Measurements from ENCODE around the gene SEC63. TPM values are rescaled to one million over a fixed set of nuclear protein-coding genes. Genes with fewer than 3 reads are reported as not detected.

Gene SEC63, protein sequence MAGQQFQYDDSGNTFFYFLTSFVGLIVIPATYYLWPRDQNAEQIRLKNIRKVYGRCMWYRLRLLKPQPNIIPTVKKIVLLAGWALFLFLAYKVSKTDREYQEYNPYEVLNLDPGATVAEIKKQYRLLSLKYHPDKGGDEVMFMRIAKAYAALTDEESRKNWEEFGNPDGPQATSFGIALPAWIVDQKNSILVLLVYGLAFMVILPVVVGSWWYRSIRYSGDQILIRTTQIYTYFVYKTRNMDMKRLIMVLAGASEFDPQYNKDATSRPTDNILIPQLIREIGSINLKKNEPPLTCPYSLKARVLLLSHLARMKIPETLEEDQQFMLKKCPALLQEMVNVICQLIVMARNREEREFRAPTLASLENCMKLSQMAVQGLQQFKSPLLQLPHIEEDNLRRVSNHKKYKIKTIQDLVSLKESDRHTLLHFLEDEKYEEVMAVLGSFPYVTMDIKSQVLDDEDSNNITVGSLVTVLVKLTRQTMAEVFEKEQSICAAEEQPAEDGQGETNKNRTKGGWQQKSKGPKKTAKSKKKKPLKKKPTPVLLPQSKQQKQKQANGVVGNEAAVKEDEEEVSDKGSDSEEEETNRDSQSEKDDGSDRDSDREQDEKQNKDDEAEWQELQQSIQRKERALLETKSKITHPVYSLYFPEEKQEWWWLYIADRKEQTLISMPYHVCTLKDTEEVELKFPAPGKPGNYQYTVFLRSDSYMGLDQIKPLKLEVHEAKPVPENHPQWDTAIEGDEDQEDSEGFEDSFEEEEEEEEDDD
- total RNA-seq (100 to 1,000 TPM in 4 of 9 donors, 10 to 100 TPM in 5; 23.8 to 190 (median 60.0) TPM), polyA plus RNA-seq (100 to 1,000 TPM in 1 of 3 donors, 10 to 100 TPM in 2; 50.8 to 141 (median 68.1) TPM)
- long read RNA-seq, donor 1, full-length matches to known transcripts: 11 of 45 reads
- long read RNA-seq, donor 1, partial matches to known transcripts: 34 of 45 reads
- long read RNA-seq, donor 1, other reads (novel, unspliced or antisense): 0 of 45 reads
- long read RNA-seq, donor 2, full-length matches to known transcripts: 18 of 217 reads
- long read RNA-seq, donor 2, partial matches to known transcripts: 199 of 217 reads
- long read RNA-seq, donor 2, other reads (novel, unspliced or antisense): 0 of 217 reads
- long read RNA-seq, donor 3, full-length matches to known transcripts: 15 of 83 reads
- long read RNA-seq, donor 3, partial matches to known transcripts: 68 of 83 reads
- long read RNA-seq, donor 3, other reads (novel, unspliced or antisense): 0 of 83 reads
- long read RNA-seq, donor 4, partial matches to known transcripts: 41 of 46 reads
- long read RNA-seq, donor 4, other reads (novel, unspliced or antisense): 4 of 46 reads
- long read RNA-seq, donor 5, full-length matches to known transcripts: 164 of 203 reads
- long read RNA-seq, donor 5, partial matches to known transcripts: 14 of 203 reads
- long read RNA-seq, donor 5, other reads (novel, unspliced or antisense): 25 of 203 reads
- long read RNA-seq, donor 6, partial matches to known transcripts: 9 of 12 reads
- long read RNA-seq, donor 6, other reads (novel, unspliced or antisense): 3 of 12 reads
- long read RNA-seq, donor 7, full-length matches to known transcripts: 9 of 28 reads
- long read RNA-seq, donor 7, partial matches to known transcripts: 19 of 28 reads
- long read RNA-seq, donor 7, other reads (novel, unspliced or antisense): 0 of 28 reads
- long read RNA-seq, donor 8, full-length matches to known transcripts: 22 of 80 reads
- long read RNA-seq, donor 8, partial matches to known transcripts: 58 of 80 reads
- long read RNA-seq, donor 8, other reads (novel, unspliced or antisense): 0 of 80 reads
- long read RNA-seq, donor 9, full-length matches to known transcripts: 18 of 118 reads
- long read RNA-seq, donor 9, partial matches to known transcripts: 100 of 118 reads
- long read RNA-seq, donor 9, other reads (novel, unspliced or antisense): 0 of 118 reads
- long read RNA-seq, donor 10, full-length matches to known transcripts: 8 of 49 reads
- long read RNA-seq, donor 10, partial matches to known transcripts: 41 of 49 reads
- long read RNA-seq, donor 10, other reads (novel, unspliced or antisense): 0 of 49 reads

DNA sequence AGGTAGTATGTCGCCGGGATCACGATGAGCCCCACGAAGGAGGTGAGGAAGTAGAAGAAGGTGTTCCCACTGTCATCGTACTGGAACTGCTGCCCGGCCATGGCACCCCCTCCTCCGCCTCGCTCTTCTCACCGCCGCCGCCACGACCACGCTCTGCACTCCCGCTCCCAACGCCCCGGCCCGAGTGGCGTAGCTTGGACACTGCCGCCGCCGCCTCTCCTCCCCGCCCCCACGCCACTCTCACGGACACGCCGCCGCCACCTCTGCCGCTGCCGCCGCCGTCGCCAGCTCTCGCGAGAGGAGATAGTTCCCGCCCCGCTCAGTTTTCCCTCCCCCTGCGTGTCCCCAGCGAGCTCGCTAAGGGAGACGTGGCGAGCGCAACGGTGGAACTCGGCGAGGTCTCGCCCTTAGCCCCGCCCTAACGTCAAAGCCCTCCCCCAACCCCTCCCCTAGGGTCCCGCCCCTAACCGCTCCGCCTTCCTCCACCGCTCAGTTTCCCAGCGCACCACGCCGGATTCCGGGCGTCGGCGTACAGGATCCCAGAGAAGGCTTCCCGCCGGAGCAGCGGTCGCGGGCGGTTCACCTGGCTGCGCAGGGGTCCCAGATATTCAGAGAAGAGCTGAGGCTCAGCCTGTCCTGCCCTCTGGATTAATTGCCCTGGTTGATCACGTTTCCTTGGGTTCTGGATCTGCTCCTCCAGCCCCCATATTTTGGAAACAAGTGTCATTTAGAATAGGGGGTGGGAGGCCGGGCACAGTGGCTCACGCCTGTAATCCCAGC, at the start of gene SEC63:
Gene SEC63 (minus strand): TSS at position 300 of the 780 bp plus-strand sequence. CDS start 199 bp downstream, at position 101.
- no peaks in the 10 kb centered on the region for H3K36me3 ChIP-seq (replicated peaks in 1 of 2)
- H3K4me1 ChIP-seq (replicated peaks in 1 of 2): peaks cover 9 to 34% of the 10 kb centered on the region in 2 donors
- H3K4me3 ChIP-seq: peak within 1 kb of the TSS; percentile 57 to 91 (median 78)
- DNase-seq: peak; percentile 98 to 99 (median 98)
- WGBS, 4 donors: 0 to 1% (median 0%) methylated on average over 40 to 69 of the region's 69 CpGs
- peak within 1 kb of the TSS; percentile 89 to 99 (median 95) for H3K27ac ChIP-seq
- intact Hi-C loops (cut with DNase I): no loop called here
- no peaks in the 10 kb centered on the region for H3K27me3 ChIP-seq
- no peaks in the 10 kb centered on the region for H3K9me3 ChIP-seq (replicated peaks in 1 of 3)
- TF ChIP-seq CTCF (IDR thresholded peaks at IDR 0.05) (no peak), POLR2A (IDR thresholded peaks at IDR 0.05) (peak; percentile 91 to 97)

DNA sequence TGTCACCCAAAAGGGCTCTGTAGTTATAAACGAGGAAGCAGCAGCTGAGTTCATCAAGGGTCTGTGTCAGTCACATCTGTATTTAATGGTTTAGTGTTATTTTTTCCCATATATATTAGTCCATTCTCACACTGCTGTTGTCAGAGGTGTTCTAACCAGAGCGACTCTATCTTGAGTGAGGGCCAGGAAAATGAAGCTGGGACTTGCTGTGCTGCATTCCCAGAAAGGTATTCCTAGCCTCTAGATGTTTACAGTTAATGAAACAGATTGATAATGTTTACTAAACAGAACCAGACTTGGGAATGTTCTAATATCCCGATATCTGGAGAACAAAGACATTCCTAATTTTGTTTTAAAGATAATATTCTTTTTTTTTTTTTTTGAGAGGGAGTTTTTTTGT, 48.0 kb upstream of the SEC63 start:
- H3K27me3 ChIP-seq: no peaks in the 10 kb centered on the region
- no peaks in the 10 kb centered on the region for H3K9me3 ChIP-seq (replicated peaks in 1 of 3)
- TF ChIP-seq POLR2A (IDR thresholded peaks at IDR 0.05) (no peak), CTCF (IDR thresholded peaks at IDR 0.05) (no peak)
- DNase-seq: no peak
- H3K4me3 ChIP-seq: no peak overlapping the region
- 72 to 88% (median 76%) methylated on average over 3 of the region's 3 CpGs for WGBS, 4 donors
- intact Hi-C loops (cut with DNase I): no loop called here
- no peak overlapping the region for H3K27ac ChIP-seq
- H3K4me1 ChIP-seq (replicated peaks in 1 of 2): no peaks in the 10 kb centered on the region
- H3K36me3 ChIP-seq (replicated peaks in 1 of 2): no peaks in the 10 kb centered on the region

- WGBS, 4 donors: 91 to 95% (median 92%) methylated on average over 15 of the region's 15 CpGs
- H3K36me3 ChIP-seq (replicated peaks in 1 of 2): no peaks in the 10 kb centered on the region
- TF ChIP-seq POLR2A (IDR thresholded peaks at IDR 0.05): no peak
- TF ChIP-seq CTCF (IDR thresholded peaks at IDR 0.05): no peak
- no peaks in the 10 kb centered on the region for H3K4me1 ChIP-seq (replicated peaks in 1 of 2)
- DNase-seq: no peak
- H3K9me3 ChIP-seq (replicated peaks in 1 of 3): no peaks in the 10 kb centered on the region
- no peaks in the 10 kb centered on the region for H3K27me3 ChIP-seq
- no peak overlapping the region for H3K4me3 ChIP-seq
- H3K27ac ChIP-seq: no peak overlapping the region
- intact Hi-C loops (cut with DNase I): no loop called here
Observed at GRCh38 chr6:108004861-108005260, 46.9 kb upstream of the SEC63 start.

Measured in adrenal gland (tissue), 19 donors.